ENCODE data around the gene ANKRD10.

ANKRD10 gene

DNA sequence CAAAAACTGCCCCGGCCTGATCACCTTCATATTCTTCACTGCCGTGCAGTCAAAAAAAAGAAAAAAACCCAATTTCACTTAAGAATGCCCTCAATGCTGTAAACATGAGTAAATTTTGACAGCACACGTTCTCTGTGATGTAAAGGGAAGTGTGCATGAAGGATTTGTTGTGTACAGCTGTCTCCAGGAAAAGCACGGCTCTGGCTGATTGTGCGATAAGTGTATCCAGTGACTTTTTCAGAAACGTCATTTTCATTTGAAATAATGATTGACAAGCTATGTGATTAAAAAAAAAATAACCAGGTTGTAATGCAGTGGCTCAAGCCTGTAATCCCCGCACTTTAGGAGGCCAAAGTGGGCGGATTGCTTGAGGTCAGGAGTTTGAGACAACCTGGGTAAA is 39.6 kb downstream of the ANKRD10 start:
- H3K4me3 ChIP-seq (ENCODE audit: low read length), result peak overlapping the region; percentile 19; the same call in 1 of the 2 replicates
- TF ChIP-seq ZNF274 (IDR thresholded peaks at IDR 0.05; ENCODE audit: low read depth, low read length), result no peak

DNA sequence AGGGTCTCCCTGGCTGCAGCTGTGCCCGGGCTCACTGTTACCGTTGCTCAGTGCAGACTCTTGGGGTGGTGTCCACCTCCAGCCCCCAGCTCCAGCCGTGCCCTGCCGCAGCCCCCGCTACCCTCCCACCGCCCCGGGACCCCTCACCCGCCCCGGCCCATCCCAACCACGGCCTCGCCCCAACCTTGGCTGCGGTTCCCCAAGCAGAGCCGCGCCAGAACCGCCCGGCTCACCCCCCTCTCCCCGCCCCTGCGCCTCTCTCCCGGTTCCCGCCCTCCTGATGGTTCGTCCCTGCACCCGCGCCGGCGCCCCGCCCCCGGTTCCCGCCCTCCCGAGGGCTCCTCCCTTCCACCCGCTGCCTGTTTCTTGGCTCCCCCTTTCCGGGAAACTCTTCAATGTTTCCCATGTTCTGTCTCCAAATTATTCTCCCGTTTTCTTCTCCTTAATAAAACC is 40.3 kb downstream of the ANKRD10 start:
- TF ChIP-seq ZNF274 (IDR thresholded peaks at IDR 0.05; ENCODE audit: low read depth, low read length), result no peak
- no peak overlapping the region; the same call in 1 of the 2 replicates for H3K4me3 ChIP-seq (ENCODE audit: low read length)

DNA sequence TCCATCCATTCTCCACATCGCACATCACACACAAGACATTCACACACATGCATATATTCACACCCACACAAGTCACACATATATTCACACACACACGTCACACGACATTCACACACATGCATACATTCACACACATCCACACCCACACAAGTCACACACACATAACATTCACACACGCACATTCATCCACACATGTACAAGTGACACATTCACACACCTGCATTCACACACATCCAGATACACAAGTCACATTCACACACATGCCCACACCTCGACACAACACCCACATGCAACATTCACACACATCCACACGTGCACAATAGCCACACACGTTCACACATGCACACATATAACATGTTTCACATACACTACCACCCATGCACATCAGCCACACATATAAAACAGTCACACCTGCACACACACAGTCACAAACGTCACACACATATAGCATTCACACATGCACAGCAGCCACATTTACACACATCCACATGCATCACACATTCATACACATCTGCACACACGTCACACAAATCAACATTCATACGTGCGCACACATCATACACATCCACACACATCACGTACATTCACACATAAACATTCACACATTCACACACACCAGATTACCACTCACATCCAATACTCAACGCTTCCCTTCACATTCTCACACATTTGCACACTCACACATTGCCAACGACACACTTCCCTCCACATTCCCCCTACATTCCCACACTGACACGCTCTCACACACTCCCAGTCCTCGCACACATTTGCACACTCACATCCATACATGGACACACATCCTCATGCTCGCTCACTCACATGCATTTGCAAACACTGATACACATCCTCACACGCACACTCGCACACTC is 41.0 kb downstream of the ANKRD10 start:
- TF ChIP-seq ZNF274 (IDR thresholded peaks at IDR 0.05; ENCODE audit: low read depth, low read length), result no peak
- H3K4me3 ChIP-seq (ENCODE audit: low read length), result no peak overlapping the region

DNA sequence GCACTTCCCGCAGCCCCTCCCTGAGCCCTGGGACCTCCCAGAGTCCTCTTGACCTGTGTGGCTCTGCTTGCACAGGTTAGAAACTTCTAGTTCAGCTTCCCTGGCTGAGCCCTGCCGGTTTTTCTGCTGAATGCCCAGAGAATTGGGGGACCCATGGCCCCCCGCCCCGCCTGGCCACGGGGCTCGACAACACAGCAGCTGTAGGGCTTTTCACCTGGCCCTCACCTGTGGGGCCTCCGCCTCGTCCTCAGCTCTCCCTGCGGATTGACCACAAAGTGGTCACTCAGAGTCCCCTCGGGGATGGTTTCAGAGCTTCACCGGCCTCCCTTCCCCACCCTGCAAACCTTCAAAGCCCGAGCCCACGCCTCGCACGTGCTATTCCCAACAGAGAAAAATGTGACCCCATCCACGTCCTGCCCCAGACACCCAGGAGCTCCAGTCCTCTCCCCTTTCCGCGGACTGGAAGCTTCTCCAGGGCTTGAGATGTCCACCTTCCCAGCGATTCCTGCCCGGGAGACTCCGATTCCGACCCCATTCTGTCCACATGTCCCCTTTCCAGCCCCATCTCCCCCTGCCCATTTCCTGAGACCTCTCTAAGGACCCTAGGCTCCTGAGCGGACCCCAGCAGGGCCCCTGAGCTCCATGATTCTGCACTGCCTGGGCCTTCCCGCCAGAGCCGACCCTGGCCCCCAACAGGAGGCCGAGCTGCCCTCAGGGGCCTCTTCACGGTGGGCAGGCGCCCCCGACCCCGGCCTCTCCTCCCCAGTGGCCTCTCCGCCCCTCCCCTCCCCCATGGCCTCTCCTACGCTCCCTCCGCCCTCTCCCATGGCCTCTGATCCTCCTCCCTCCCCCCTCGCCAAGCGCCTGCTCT is 41.9 kb downstream of the ANKRD10 start:
- TF ChIP-seq ZNF274 (IDR thresholded peaks at IDR 0.05; ENCODE audit: low read depth, low read length), result no peak

DNA sequence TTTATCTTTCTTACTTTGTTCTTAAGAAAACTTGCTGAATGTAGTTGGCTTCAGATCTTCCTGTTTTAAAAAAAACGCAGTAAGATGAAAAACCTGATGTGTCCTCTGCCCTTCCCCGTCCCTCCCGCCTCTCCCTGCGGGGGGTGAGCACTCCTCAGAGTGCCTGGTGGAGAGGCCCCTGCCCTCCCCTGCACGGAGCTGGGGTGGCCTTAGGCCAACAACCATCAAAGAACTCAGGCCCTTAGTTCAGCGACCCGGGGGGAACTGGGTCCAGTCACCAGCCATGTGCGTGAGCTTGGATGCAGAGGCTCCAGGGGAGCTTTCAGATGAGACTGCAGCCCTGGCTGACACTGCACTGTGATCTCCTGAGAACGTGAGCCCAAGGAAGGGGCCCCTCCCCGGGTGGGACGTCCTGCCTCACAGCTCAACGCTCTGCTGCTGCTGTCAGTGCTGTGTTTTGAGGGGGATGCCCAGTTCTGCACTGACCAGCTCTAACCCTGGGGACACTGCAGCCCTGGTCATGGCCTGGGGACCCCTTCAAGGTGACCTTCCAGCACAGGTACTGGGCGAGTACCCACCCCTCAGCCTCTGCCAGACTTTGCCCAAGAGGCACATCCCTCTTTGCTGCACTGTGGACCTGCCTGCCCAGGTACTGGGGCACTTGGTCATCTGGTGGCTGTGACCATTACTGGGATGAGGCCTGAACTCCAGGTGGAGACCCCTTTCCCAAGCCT is 42.7 kb downstream of the ANKRD10 start:
- TF ChIP-seq ZNF274 (IDR thresholded peaks at IDR 0.05; ENCODE audit: low read depth, low read length), result no peak
- H3K4me3 ChIP-seq (ENCODE audit: low read length), result no peak overlapping the region

More for the DNA sequence above, 41.9 kb downstream of the ANKRD10 start:
- H3K4me3 ChIP-seq (ENCODE audit: low read length), result no peak overlapping the region

DNA sequence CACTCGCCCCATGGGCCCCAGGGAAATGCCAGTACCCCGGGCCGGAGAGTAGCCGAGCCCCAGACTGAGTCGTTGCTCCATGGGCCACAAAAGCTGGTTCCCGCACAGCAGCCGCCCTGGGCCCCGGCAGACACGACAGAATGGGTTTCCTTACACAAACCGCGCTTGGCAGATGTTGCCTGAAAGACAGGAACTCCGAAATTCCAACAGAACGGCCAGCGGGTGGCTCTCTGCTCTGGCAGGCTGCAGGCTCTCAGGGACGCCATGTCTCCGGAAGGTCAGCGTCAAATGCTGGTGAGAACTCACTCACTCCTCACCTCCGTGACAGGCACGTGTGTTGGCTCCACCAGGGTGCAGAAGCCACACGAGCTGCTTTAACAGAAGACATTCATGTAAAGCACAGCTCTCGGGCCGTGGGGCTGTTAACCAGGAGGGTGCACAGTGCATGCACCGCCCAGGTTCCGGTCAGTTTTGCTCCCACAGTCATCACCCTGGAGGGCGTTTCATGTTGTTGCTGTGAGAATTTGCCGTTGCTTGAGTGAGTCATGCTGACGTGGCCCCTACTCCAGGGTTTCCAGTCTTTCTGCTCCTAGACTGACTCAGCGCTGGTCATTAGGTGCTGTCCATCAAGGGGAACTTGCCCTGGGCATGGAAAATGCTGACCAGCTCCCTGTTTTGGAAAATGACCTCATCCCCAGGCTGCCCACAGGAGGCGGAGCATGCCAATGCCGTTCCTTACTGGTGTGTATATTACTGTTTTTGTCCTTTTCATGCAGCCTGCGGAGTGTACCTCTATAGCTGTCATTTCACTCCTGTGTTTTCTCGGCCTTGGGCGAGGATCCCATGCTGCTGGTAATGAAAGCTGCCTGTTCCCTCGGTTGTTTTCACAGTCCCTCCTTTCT is 44.8 kb downstream of the ANKRD10 start:
- no peak for TF ChIP-seq ZNF274 (IDR thresholded peaks at IDR 0.05; ENCODE audit: low read depth, low read length)
- H3K4me3 ChIP-seq (ENCODE audit: low read length), result no peak overlapping the region

DNA sequence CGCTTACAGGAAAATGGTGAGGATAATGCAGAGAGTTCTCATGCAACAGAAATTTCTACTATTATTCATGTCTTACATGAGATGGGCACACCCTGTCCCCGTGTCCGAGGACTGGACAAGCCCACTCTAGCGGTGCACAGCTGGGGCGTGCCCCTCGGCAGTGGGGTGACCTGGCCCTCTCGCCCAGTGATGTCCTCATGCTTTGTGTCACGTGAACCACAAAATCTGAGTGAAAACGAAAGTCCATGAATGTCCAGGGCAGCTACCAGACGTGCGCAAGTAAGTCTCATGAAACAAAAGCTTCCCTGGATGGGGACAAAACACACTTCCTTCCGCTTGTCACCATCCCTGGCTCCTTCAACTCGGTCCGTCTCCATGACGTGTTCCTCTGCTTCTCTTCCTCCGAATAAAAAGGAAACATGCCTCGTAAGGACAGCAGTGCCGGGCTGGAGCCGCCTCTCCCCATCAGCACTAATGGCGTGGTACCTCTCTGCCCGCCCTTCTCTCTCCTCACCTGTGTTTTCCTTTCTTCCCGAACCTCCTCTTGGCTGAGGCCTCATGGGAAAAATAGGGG is 45.6 kb downstream of the ANKRD10 start:
- H3K4me3 ChIP-seq (ENCODE audit: low read length), result no peak overlapping the region
- no peak for TF ChIP-seq ZNF274 (IDR thresholded peaks at IDR 0.05; ENCODE audit: low read depth, low read length)

DNA sequence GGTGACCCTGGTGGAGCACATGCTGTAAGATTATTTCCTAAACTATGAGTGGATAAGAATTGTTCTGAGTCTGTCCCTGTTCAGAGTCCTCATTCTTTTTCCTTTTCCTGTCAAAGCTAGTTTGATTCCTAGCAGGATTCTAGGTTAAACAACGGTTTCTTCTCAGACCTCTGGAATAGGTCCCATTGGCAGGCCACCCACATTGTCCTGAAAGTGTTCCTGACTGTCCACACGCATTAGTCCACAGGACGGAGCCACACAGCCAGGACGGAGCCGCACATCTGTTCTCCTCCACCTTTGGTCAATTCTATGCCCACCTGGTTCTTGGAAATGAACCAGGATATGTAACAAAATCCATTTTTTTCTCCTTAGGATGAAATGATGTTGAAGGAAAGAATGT is 46.1 kb downstream of the ANKRD10 start:
- no peak overlapping the region for H3K4me3 ChIP-seq (ENCODE audit: low read length)
- TF ChIP-seq ZNF274 (IDR thresholded peaks at IDR 0.05; ENCODE audit: low read depth, low read length), result no peak

DNA sequence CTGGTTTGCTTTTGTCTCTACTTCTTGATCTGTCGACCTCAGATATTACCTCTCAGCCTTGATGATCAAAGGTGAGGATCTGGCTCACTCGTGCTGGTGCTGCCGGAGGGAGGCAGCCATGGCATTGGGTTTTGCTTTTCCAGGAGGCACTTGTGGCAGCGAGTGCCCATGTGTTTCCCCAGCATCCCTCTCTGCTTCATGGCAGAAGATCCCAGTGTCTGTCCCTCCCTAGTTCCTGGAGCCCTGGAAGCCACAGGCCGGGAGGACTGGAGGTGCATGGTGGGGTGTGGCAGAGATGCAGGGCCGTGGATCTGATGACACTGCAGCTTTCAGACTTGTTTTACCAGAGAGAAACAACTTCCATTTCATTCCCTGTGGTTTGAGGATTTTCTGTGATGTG is 47.5 kb downstream of the ANKRD10 start:
- no peak overlapping the region for H3K4me3 ChIP-seq (ENCODE audit: low read length)
- no peak for TF ChIP-seq ZNF274 (IDR thresholded peaks at IDR 0.05; ENCODE audit: low read depth, low read length)

DNA sequence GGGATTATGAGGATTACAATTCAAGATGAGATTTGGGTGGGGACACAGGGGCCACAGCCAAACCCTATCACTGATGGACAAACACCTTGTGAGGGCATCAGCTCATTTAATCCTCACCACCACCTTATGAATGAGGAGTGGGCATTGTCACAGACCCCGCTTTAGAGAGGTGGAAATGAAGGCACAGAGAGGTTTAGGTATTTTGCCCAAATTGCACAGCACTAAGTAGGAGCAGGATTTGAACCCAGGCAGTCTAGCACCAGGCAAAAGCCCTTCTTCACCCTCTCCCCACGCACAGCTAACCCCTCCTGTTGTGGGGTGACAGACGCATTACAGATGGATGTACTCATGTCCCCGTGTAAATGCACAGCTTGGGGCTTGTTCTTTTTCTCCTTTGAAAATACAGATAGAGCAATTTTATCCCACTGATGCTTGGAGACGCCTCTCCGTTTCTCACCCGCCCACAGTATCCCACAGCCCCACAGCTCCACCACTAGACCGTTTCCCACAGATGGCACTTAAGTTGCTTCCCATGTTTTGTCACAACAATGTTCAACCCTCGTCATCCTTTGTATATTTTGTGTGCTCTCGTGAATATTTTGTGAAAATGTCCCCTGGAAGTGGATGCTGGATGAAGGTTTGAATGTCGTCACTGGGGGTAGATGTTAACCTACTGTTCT is 48.2 kb downstream of the ANKRD10 start:
- no peak for TF ChIP-seq ZNF274 (IDR thresholded peaks at IDR 0.05; ENCODE audit: low read depth, low read length)
- H3K4me3 ChIP-seq (ENCODE audit: low read length), result no peak overlapping the region

DNA sequence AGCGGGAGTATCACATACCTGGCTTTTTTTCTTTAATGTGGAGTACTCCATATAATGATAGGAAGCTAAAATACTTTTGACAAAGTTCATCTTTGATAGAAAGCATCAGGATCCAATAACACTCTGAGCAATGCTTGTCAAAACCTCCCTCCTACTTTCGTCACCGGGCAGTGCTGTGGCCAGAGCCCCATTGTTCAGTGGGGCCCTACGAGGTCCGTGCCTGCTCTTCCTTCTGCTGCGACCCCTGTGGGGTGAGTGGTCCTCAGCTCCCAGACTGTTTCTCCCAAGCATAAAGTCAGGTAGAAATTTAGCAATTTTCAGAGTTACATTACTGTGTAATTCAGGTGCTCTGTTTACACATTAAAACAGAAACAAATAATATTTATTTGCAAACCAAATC is 51.2 kb downstream of the ANKRD10 start:
- TF ChIP-seq ZNF274 (IDR thresholded peaks at IDR 0.05; ENCODE audit: low read depth, low read length), result no peak
- no peak overlapping the region for H3K4me3 ChIP-seq (ENCODE audit: low read length)

DNA sequence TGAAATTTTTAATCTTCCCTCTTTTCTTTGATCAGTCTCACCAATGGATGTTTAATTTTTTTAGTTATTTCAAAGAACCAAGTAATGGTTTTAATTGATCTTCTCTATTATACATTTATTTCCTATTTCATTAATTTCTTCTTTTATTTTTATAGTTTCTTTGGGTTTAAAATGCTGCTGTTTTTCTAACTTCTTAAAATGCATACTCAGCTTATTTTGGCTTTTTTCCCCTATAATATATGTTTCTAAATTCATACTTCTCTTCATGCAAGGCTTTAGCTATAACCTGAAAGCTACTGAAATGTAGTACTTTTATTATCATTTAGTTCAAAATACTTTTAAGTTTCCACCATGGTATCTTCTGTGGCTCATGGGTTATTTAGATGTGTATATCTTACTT is 53.9 kb downstream of the ANKRD10 start:
- H3K4me3 ChIP-seq (ENCODE audit: low read length), result no peak overlapping the region
- TF ChIP-seq ZNF274 (IDR thresholded peaks at IDR 0.05; ENCODE audit: low read depth, low read length), result no peak
